HG03196 (cell line): Measurements from ENCODE around the gene SHF.

Experiments used
- ATAC-seq: cut with Tn5 transposase; IDR thresholded peaks from one replicate; pipeline ENCODE4 v1.9.1; 2021; ENCODE audit not compliant: unreplicated experiment

Gene SHF

GRCh38 chr15:45200001-45200798 lies 12.4 kb upstream of the SHF start:
- peak; percentile 53 for ATAC-seq

- peak; percentile 22 for ATAC-seq
Observed at GRCh38 chr15:45199136-45199810, 11.5 kb upstream of the SHF start.

- ATAC-seq: peak; percentile 56
Observed at GRCh38 chr15:45198337-45199135, 10.8 kb upstream of the SHF start.

GRCh38 chr15:45197512-45197911 lies 9.7 kb upstream of the SHF start:
- ATAC-seq: no peak

- no peak for ATAC-seq
Observed at GRCh38 chr15:45187578-45187893, 230 bp downstream of the SHF start.

- ATAC-seq: no peak
Observed at GRCh38 chr15:45186771-45187577, 792 bp downstream of the SHF start.

- no peak for ATAC-seq
Observed at GRCh38 chr15:45185903-45186770, 1.6 kb downstream of the SHF start.

- no peak for ATAC-seq
Observed at GRCh38 chr15:45185069-45185779, 2.5 kb downstream of the SHF start.

GRCh38 chr15:45184562-45185041 lies 3.2 kb downstream of the SHF start:
- ATAC-seq: no peak

GRCh38 chr15:45183511-45183910 lies 4.3 kb downstream of the SHF start:
- no peak for ATAC-seq

- ATAC-seq: no peak
Observed at GRCh38 chr15:45182996-45183395, 4.8 kb downstream of the SHF start.

GRCh38 chr15:45181491-45182285 lies 6.1 kb downstream of the SHF start:
- no peak for ATAC-seq

- ATAC-seq: no peak
Observed at GRCh38 chr15:45180648-45181436, 6.9 kb downstream of the SHF start.

- no peak for ATAC-seq
Observed at GRCh38 chr15:45180201-45180600, 7.6 kb downstream of the SHF start.

GRCh38 chr15:45179221-45179985 lies 8.4 kb downstream of the SHF start:
- no peak for ATAC-seq

GRCh38 chr15:45177285-45177684 lies 10.5 kb downstream of the SHF start:
- ATAC-seq: no peak

GRCh38 chr15:45174577-45174976 lies 13.2 kb downstream of the SHF start:
- ATAC-seq: no peak
